ENCODE data around the gene ASB1. TPM values are rescaled to one million over a fixed set of nuclear protein-coding genes. Genes with fewer than 3 reads are reported as not detected.

The ASB1 gene
- total and polyA plus RNA-seq, 10 of the 15 experiments (the other 5 are each of a cell fraction or from before 2014, with no cell fraction given): 5.2 to 31.2 (median 25.8) TPM

DNA sequence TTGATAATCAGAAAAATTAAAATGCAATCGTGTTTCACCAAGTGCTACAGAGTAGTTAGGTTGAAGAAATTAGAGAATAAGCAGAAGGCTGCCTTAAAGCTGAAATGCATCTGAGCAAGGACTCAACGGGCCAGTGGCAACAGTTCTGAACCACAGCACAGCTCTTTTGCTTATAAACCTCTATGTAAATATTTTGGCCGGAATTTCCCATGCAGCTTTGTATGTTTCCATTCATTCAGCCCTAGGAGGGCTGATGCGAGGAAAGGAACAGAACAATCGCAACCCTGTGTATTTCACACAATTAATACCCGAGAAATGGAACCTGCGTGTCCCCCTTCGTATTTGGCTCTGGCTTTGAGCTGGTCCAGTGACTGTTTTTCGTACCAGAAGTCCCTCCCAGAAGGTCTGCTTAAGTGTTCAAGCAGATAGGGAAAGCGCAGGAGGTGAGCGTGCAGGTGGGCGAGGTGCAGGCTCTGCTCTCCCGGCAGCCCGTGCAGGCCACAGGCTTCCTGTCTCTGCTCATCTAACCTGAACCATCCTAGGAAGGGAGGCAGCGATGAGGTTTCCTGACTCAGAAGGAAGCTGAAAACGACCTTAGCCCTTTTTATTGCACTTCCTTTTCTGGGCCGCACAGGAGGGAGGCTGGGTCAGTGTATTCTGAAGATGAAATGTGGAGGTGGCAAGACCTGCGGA, 67.3 kb downstream of the ASB1 start:
- ChIA-PET POLR2A (no interaction called here), SMC1A (ENCODE audit: uncharacterized antibody, unreplicated experiment) (interaction anchor here (1.2 kb wide), 1 partner anchor 172 kb away, joined by 3 read pairs; no protein-coding TSS in a partner anchor), CTCF (interaction anchor here (1.8 kb wide), 1 partner anchor 20 kb away, joined by 5 read pairs; no protein-coding TSS in a partner anchor), RAD21 (ENCODE audit: unreplicated experiment) (no interaction called here)
- H3K4me1 ChIP-seq (ENCODE audit: control insufficient read depth, insufficient read depth, low read length): peaks cover 15% of the 10 kb centered on the region
- peak; percentile 70 for FAIRE-seq
- H3K9ac ChIP-seq (ENCODE audit: control insufficient read depth, insufficient read depth, low read length): no peak overlapping the region
- peak overlapping the region; percentile 88 for H3K4me2 ChIP-seq (ENCODE audit: control insufficient read depth, insufficient read depth)
- BruUV-seq (replicated peaks): no TSS peak
- in situ Hi-C loops (cut with MboI) (no loop called here), intact Hi-C loops (cut with micrococcal nuclease; ENCODE audit: unreplicated experiment) (no loop called here)
- 3% methylated on average over 18 of the region's 18 CpGs for WGBS (ENCODE audit: insufficient coverage, insufficient replicate concordance, low lambda C conversion rate, missing lambda C conversion rate)
- no peak for DNase-seq (ENCODE audit: low read depth, low spot score)
- no peaks in the 10 kb centered on the region for H4K20me1 ChIP-seq (ENCODE audit: control insufficient read depth, insufficient read depth)
- H3K9me3 ChIP-seq (replicated peaks; ENCODE audit: control insufficient read depth, insufficient read depth, low read length): no peaks in the 10 kb centered on the region
- H2AFZ ChIP-seq (ENCODE audit: control insufficient read depth, low read depth, low read length): peak overlapping the region; percentile 48
- no peak overlapping the region for H3K27ac ChIP-seq (ENCODE audit: control insufficient read depth, insufficient read depth)
- no peaks in the 10 kb centered on the region for H3K36me3 ChIP-seq (ENCODE audit: control insufficient read depth in 2 of 2, insufficient read depth in 2 of 2, low read length in 1 of 2)
- H3K79me2 ChIP-seq (ENCODE audit: control insufficient read depth, insufficient read depth, low read length): no peaks in the 10 kb centered on the region
- peak overlapping the region; percentile 17; the same call in 1 of the 2 replicates for H3K4me3 ChIP-seq
- ATAC-seq: peak; percentile 40
- TF ChIP-seq RUNX3 (IDR thresholded peaks at IDR 0.05; ENCODE audit: low read length) (peak; percentile 53), SPI1 (IDR thresholded peaks at IDR 0.05; ENCODE audit: borderline replicate concordance, insufficient read depth, low read depth, low read length) (peak; percentile 28; the same call in 1 of the 2 replicates), BCL11A (IDR thresholded peaks at IDR 0.05; ENCODE audit: low read depth, low read length) (0 out of 2 replicates have a peak, but pooled peaks have one; percentile 9), EED (IDR thresholded peaks at IDR 0.05; ENCODE audit: low read depth) (0 out of 2 replicates have a peak, but pooled peaks have one; percentile 21), NR2C2 (IDR thresholded peaks at IDR 0.05; ENCODE audit: borderline replicate concordance, control insufficient read depth, insufficient read length, low read depth) (no peak), LARP7 (IDR thresholded peaks at IDR 0.05) (no peak), PAX5 (IDR thresholded peaks at IDR 0.05; ENCODE audit: borderline replicate concordance, low read depth, low read length) (peak; percentile 66; the same call in 1 of the 2 replicates), CHD2 (IDR thresholded peaks at IDR 0.05; ENCODE audit: borderline replicate concordance, low read depth, low read length) (no peak)
- no peaks in the 10 kb centered on the region; a peak in 1 of 4 replicates for H3K27me3 ChIP-seq (replicated peaks in 1 of 2; ENCODE audit: control insufficient read depth in 2 of 2, insufficient read depth in 2 of 2, low read length in 1 of 2)

All from GM12878 (cell line).